Occipital lobe (tissue), 2 donors: ENCODE measurements around the gene LMX1B. TPM values are rescaled to one million over a fixed set of nuclear protein-coding genes. Genes with fewer than 3 reads are reported as not detected.

ENCODE experiments used
- DNase-seq: peaks from one replicate; lab custom pipeline; 2025; lab: John Stamatoyannopoulos, UW
- total RNA-seq: library from RNA; depleted of rRNA; stranded (reverse); fragments of >200 nt; gene quantifications from one replicate; pipeline ENCODE4 v1.2.3, GENCODE V29; 2014

The LMX1B gene
- total RNA-seq, 1 donor from 2014 or later = not detected

DNA sequence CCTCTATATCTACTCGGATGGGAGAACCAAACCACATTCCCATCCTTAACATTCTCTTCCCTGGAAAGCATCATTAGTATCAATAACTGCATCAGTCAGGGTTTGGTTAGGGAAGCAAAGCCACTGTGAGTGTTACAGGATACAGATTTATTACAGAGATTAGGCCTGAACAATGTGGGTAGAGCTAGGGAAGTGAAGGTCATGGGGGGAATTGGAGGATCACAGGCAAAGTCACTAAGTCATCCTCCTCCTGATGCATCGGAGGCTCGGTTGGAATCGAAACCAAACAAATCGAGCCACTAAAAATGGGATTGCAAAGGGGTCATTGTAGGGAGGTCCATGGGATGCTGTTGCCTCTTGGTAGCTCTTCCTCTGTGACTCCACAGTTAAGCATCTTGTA is 129.3 kb downstream of the LMX1B start:
- DNase-seq = no peak

DNA sequence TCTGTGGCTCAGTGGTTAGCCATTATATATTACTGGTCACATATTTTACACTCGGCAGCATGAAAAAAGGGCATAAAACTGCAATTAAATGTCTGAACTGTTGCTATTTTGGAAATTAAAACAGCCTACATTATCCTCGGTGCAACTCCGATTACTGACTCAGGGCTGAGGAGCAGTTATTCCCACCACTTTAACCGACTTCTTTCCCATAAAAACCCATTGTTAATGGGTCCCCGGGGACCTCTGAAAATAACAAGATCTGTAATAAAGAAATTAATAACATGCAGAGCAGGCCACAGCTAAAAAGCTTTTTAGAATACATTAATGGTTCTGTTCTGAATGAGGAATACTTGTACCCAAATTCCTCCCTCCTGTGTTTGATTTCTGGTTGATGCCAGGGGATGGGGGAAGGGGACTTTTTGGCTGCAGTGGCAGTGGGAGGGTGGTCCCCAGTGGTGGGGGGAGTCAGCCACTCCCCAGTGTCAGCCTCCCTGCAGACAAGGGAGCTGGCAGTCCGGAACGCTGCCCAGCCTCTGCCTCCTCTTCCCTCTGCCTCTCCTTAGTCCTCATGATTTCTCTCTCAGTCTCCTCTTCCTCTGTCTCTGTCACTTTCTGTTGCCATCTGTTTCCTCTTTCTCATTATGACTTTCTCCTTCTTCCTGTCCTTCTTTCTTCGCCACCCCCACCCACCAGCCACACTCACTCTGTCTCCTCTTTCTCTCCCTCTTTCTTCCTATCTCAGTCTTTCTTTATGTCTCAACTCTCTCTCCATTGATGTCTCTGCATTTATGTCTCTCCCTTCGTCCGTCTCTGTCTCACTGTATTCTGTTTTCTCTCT is 132.1 kb downstream of the LMX1B start:
- DNase-seq = no peak

Other genes with a start within 250 kb of the LMX1B start
- gene ZBTB43, start 191.1 kb downstream of the LMX1B start, total RNA-seq = 57.7 TPM
- gene ZBTB34, start 246.7 kb downstream of the LMX1B start, total RNA-seq = 83.0 TPM